GM23338 (cell line): ENCODE measurements around the gene GADL1. TPM values are rescaled to one million over a fixed set of nuclear protein-coding genes. Genes with fewer than 3 reads are reported as not detected.

Experiments used
- ATAC-seq: fragments of 200-7000 bp; cut with Tn5 transposase; 3 replicates; pipeline ENCODE4 v1.9.1; 2020
- DNase-seq: peaks from one replicate; pipeline ENCODE4 v3.0.0-alpha.2; 2015; ENCODE audit warnings: low spot score
- H2AFZ ChIP-seq: fragments of 200-600 bp; sonication (generic); 2 replicates; pipeline ENCODE4 v1.8.0; 2016; ENCODE audit warnings: antibody characterized with exemption, mild to moderate bottlenecking, moderate library complexity
- H3F3A ChIP-seq: fragments of 200-600 bp; sonication (generic); replicated peaks from 2 replicates; pipeline ENCODE4 v1.8.0; 2017; ENCODE audit warnings: antibody characterized with exemption, mixed run types, low read depth
- H3K27ac ChIP-seq: fragments of 200-600 bp; sonication (generic); 2 replicates; pipeline ENCODE4 v1.6.1; 2016; ENCODE audit warnings: low read depth
- H3K27me3 ChIP-seq: fragments of 200-600 bp; sonication (generic); 2 replicates; pipeline ENCODE4 v1.8.0; 2016; ENCODE audit warnings: mild to moderate bottlenecking, mixed run types, moderate library complexity; ENCODE audit not compliant: insufficient read depth
- H3K36me3 ChIP-seq: fragments of 200-600 bp; sonication (generic); 2 replicates; pipeline ENCODE4 v1.8.0; 2016; ENCODE audit warnings: mild to moderate bottlenecking; ENCODE audit not compliant: insufficient read depth
- H3K4me1 ChIP-seq: fragments of 200-600 bp; sonication (generic); 2 replicates; pipeline ENCODE4 v1.8.0; 2016; ENCODE audit warnings: mild to moderate bottlenecking, moderate library complexity; ENCODE audit not compliant: insufficient read depth
- H3K4me2 ChIP-seq: fragments of 200-600 bp; sonication (generic); 2 replicates; pipeline ENCODE4 v1.7.1; 2017; ENCODE audit warnings: mixed run types
- H3K4me3 ChIP-seq: fragments of 200-600 bp; sonication (generic); 2 replicates; pipeline ENCODE4 v1.6.1; 2016; ENCODE audit warnings: mixed run types
- H3K79me2 ChIP-seq: fragments of 200-600 bp; sonication (generic); replicated peaks from 2 replicates; pipeline ENCODE4 v1.8.0; 2017; ENCODE audit warnings: mild to moderate bottlenecking; ENCODE audit not compliant: insufficient read depth
- H3K9me2 ChIP-seq: fragments of 200-600 bp; sonication (generic); 2 replicates; pipeline ENCODE4 v1.8.0; 2017; ENCODE audit not compliant: insufficient read depth
- H4K20me1 ChIP-seq: fragments of 200-600 bp; sonication (generic); replicated peaks from 2 replicates; pipeline ENCODE4 v1.8.0; 2017; ENCODE audit warnings: mild to moderate bottlenecking; ENCODE audit not compliant: insufficient read depth
- H3K27ac Mint-ChIP-seq: 2 replicates; pipeline ENCODE4 v1.8.0; 2020; ENCODE audit warnings: inconsistent platforms, mild to moderate bottlenecking, moderate library complexity, mixed read lengths
- H3K27me3 Mint-ChIP-seq: 3 replicates; pipeline ENCODE4 v1.8.0; 2022; ENCODE audit warnings: low read depth, mild to moderate bottlenecking, moderate library complexity, mixed read lengths, inconsistent platforms; ENCODE audit not compliant: insufficient read depth, poor library complexity
- H3K36me3 Mint-ChIP-seq: 3 replicates; pipeline ENCODE4 v1.8.0; 2021; ENCODE audit warnings: low read depth, mild to moderate bottlenecking, inconsistent platforms, moderate library complexity, mixed read lengths
- H3K4me1 Mint-ChIP-seq: 3 replicates; pipeline ENCODE4 v1.8.0; 2020; ENCODE audit warnings: mild to moderate bottlenecking, inconsistent platforms, mixed read lengths
- H3K4me3 Mint-ChIP-seq: 3 replicates; pipeline ENCODE4 v1.8.0; 2021; ENCODE audit warnings: moderate library complexity, mild to moderate bottlenecking, inconsistent platforms, mixed read lengths
- H3K9me3 Mint-ChIP-seq: 3 replicates; pipeline ENCODE4 v1.8.0; 2020; ENCODE audit warnings: moderate library complexity, mild to moderate bottlenecking, inconsistent platforms, mixed read lengths
- CTCF ChIP-seq, 2 experiments: fragments of 200-600 bp in 1 of 2; sonication (generic) in 1 of 2; conservative IDR thresholded peaks; 2 replicates each; pipeline versions ENCODE4 v1.5.1 to v1.6.1; 2016 to 2017; ENCODE audit warnings: antibody characterized with exemption in 2 of 2, low read depth in 2 of 2, mild to moderate bottlenecking in 2 of 2, moderate library complexity in 1 of 2
- ETS1 ChIP-seq: IDR thresholded peaks from 2 replicates; pipeline ENCODE4 v1.6.1; 2016; ENCODE audit warnings: antibody characterized with exemption
- EZH2 ChIP-seq: fragments of 200-600 bp; sonication (generic); IDR thresholded peaks from one replicate; pipeline ENCODE4 v1.8.0; 2017; ENCODE audit warnings: antibody characterized with exemption, mild to moderate bottlenecking, low read depth; ENCODE audit not compliant: unreplicated experiment
- EZH2phosphoT487 ChIP-seq: fragments of 200-600 bp; sonication (generic); IDR thresholded peaks from one replicate; pipeline ENCODE4 v1.8.1; 2018; ENCODE audit warnings: antibody characterized with exemption; ENCODE audit not compliant: unreplicated experiment
- JUNB ChIP-seq: IDR thresholded peaks from one replicate; pipeline ENCODE4 v1.6.1; 2016; ENCODE audit warnings: antibody characterized with exemption; ENCODE audit not compliant: unreplicated experiment
- NANOG ChIP-seq: IDR thresholded peaks from 2 replicates; pipeline ENCODE4 v1.6.1; 2016; ENCODE audit warnings: antibody characterized with exemption, borderline replicate concordance
- POLR2AphosphoS5 ChIP-seq: IDR thresholded peaks from 2 replicates; pipeline ENCODE4 v1.6.1; 2016; ENCODE audit warnings: antibody characterized with exemption, low read depth
- STAT1 ChIP-seq: IDR thresholded peaks from one replicate; pipeline ENCODE4 v1.6.1; 2016; ENCODE audit warnings: antibody characterized with exemption; ENCODE audit not compliant: unreplicated experiment
- ZNF114 ChIP-seq: fragments of 250-450 bp; sonication (Bioruptor Pico); IDR thresholded peaks from 2 replicates; pipeline ENCODE4 v1.5.0; 2020; ENCODE audit warnings: mild to moderate bottlenecking, moderate library complexity
- polyA plus RNA-seq: library from polyadenylated mRNA; unstranded; fragments of >200 nt; fragmentation: Nextera tagmentation; extraction: Ambion mirVana; gene quantifications from 2 replicates; pipeline ENCODE4 v1.2.1, GENCODE V29; 2016
- total RNA-seq: library from RNA; depleted of rRNA; stranded (reverse); fragments of >200 nt; shearing (Covaris generic); gene quantifications from 2 replicates; pipeline ENCODE4 v1.2.3, GENCODE V29; 2014
- TF ChIP-seq, protein P1 (sequence below): fragments of 250-450 bp; sonication (Bioruptor Pico); IDR thresholded peaks from 2 replicates; pipeline ENCODE4 v1.5.0; 2020; ENCODE audit warnings: mild to moderate bottlenecking, moderate library complexity

Gene GADL1
- total and polyA plus RNA-seq, 2 experiments from 2014 or later: 0.35 to 0.50 TPM

GRCh38 chr3:30753766-30754165 lies 140.7 kb downstream of the GADL1 start (continued):
- TF ChIP-seq CTCF (conservative IDR thresholded peaks at IDR 0.05; ENCODE audit: low read depth in 2 of 2) (no peak), JUNB (no peak), ZNF114 (no peak)

GRCh38 chr3:30752970-30753369 lies 141.5 kb downstream of the GADL1 start:
- Histone ChIP-seq H3K4me1 (peaks cover 14% of the 10 kb centered on the region), H2AFZ (no peak overlapping the region), H3F3A (no peaks in the 10 kb centered on the region), H4K20me1 (no peaks in the 10 kb centered on the region), H3K4me3 (no peak overlapping the region), H3K79me2 (no peaks in the 10 kb centered on the region), H3K27me3 (no peaks in the 10 kb centered on the region), H3K27ac (no peak overlapping the region), H3K36me3 (no peaks in the 10 kb centered on the region), H3K4me2 (no peak overlapping the region), H3K9me2 (no peaks in the 10 kb centered on the region)
- H3K4me3 Mint-ChIP-seq: no peak overlapping the region
- no peaks in the 10 kb centered on the region for H3K9me3 Mint-ChIP-seq
- peaks cover 21% of the 10 kb centered on the region; the same call in 2 of the 3 replicates for H3K4me1 Mint-ChIP-seq
- H3K27me3 Mint-ChIP-seq: peaks cover 1% of the 10 kb centered on the region
- DNase-seq (no peak), ATAC-seq (no peak)
- H3K36me3 Mint-ChIP-seq: no peaks in the 10 kb centered on the region
- H3K27ac Mint-ChIP-seq: no peak overlapping the region
- TF ChIP-seq, protein P1, sequence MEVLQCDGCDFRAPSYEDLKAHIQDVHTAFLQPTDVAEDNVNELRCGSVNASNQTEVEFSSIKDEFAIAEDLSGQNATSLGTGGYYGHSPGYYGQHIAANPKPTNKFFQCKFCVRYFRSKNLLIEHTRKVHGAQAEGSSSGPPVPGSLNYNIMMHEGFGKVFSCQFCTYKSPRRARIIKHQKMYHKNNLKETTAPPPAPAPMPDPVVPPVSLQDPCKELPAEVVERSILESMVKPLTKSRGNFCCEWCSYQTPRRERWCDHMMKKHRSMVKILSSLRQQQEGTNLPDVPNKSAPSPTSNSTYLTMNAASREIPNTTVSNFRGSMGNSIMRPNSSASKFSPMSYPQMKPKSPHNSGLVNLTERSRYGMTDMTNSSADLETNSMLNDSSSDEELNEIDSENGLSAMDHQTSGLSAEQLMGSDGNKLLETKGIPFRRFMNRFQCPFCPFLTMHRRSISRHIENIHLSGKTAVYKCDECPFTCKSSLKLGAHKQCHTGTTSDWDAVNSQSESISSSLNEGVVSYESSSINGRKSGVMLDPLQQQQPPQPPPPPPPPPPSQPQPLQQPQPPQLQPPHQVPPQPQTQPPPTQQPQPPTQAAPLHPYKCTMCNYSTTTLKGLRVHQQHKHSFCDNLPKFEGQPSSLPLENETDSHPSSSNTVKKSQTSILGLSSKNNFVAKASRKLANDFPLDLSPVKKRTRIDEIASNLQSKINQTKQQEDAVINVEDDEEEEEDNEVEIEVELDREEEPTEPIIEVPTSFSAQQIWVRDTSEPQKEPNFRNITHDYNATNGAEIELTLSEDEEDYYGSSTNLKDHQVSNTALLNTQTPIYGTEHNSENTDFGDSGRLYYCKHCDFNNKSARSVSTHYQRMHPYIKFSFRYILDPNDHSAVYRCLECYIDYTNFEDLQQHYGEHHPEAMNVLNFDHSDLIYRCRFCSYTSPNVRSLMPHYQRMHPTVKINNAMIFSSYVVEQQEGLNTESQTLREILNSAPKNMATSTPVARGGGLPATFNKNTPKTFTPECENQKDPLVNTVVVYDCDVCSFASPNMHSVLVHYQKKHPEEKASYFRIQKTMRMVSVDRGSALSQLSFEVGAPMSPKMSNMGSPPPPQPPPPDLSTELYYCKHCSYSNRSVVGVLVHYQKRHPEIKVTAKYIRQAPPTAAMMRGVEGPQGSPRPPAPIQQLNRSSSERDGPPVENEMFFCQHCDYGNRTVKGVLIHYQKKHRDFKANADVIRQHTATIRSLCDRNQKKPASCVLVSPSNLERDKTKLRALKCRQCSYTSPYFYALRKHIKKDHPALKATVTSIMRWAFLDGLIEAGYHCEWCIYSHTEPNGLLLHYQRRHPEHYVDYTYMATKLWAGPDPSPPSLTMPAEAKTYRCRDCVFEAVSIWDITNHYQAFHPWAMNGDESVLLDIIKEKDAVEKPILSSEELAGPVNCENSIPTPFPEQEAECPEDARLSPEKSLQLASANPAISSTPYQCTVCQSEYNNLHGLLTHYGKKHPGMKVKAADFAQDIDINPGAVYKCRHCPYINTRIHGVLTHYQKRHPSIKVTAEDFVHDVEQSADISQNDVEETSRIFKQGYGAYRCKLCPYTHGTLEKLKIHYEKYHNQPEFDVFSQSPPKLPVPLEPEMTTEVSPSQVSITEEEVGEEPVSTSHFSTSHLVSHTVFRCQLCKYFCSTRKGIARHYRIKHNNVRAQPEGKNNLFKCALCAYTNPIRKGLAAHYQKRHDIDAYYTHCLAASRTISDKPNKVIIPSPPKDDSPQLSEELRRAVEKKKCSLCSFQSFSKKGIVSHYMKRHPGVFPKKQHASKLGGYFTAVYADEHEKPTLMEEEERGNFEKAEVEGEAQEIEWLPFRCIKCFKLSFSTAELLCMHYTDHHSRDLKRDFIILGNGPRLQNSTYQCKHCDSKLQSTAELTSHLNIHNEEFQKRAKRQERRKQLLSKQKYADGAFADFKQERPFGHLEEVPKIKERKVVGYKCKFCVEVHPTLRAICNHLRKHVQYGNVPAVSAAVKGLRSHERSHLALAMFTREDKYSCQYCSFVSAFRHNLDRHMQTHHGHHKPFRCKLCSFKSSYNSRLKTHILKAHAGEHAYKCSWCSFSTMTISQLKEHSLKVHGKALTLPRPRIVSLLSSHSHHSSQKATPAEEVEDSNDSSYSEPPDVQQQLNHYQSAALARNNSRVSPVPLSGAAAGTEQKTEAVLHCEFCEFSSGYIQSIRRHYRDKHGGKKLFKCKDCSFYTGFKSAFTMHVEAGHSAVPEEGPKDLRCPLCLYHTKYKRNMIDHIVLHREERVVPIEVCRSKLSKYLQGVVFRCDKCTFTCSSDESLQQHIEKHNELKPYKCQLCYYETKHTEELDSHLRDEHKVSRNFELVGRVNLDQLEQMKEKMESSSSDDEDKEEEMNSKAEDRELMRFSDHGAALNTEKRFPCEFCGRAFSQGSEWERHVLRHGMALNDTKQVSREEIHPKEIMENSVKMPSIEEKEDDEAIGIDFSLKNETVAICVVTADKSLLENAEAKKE: no peak
- no peak for TF ChIP-seq CTCF (conservative IDR thresholded peaks at IDR 0.05; ENCODE audit: low read depth in 2 of 2)
- TF ChIP-seq POLR2AphosphoS5: no peak
- no peak for TF ChIP-seq STAT1
- no peak for TF ChIP-seq EZH2
- no peak for TF ChIP-seq NANOG
- TF ChIP-seq ETS1: no peak
- TF ChIP-seq ZNF114: no peak
- no peak for TF ChIP-seq EZH2phosphoT487
- TF ChIP-seq JUNB: no peak
